H1 (cell line): ENCODE measurements around the gene SYNJ1. TPM values are rescaled to one million over a fixed set of nuclear protein-coding genes. Genes with fewer than 3 reads are reported as not detected.

ENCODE experiments used
- EGR1 ChIP-seq: IDR thresholded peaks from 2 replicates; pipeline ENCODE4 v1.6.1; 2011; ENCODE audit warnings: low read depth, low read length, borderline replicate concordance
- EZH2 ChIP-seq: fragments of 200-600 bp; sonication (generic); IDR thresholded peaks from 2 replicates; pipeline ENCODE4 v1.7.1; 2012; ENCODE audit warnings: low read depth, mild to moderate bottlenecking, moderate library complexity, low read length, inconsistent platforms; ENCODE audit not compliant: severe bottlenecking
- KDM1A ChIP-seq: fragments of 200-600, 300-600 bp; sonication (generic); IDR thresholded peaks from 2 replicates; pipeline ENCODE4 v1.7.1; 2016; ENCODE audit warnings: mild to moderate bottlenecking, low read length, borderline replicate concordance
- KDM5A ChIP-seq: fragments of 200-600 bp; IDR thresholded peaks from 2 replicates; pipeline ENCODE4 v1.7.1; 2012; ENCODE audit warnings: mild to moderate bottlenecking, low read length, inconsistent platforms, mixed read lengths
- RAD21 ChIP-seq, 2 experiments: IDR thresholded peaks in 1 of 2; conservative IDR thresholded peaks in 1 of 2; 2 replicates each; pipeline ENCODE4 v1.6.1; 2011; ENCODE audit warnings: low read depth in 2 of 2, low read length in 2 of 2, improper control_type of control experiment in 1 of 2, inconsistent platforms in 1 of 2, mild to moderate bottlenecking in 1 of 2, moderate library complexity in 1 of 2
- SIX5 ChIP-seq: IDR thresholded peaks from 2 replicates; pipeline ENCODE4 v1.6.1; 2011; ENCODE audit warnings: mild to moderate bottlenecking, low read depth, low read length
- SRF ChIP-seq: IDR thresholded peaks from 2 replicates; pipeline ENCODE4 v1.6.1; 2011; ENCODE audit warnings: mild to moderate bottlenecking, low read depth, low read length, moderate library complexity
- polyA plus RNA-seq, 7 experiments: library from polyadenylated mRNA; depleted of rRNA in 3 of 7; stranded (reverse) in 5 of 7; unstranded in 2 of 7; fragments of >200 nt in 5 of 7; fragments of 200-250 nt in 2 of 7; gene quantifications; 1 replicate in 5 of 7; 2 replicates in 1 of 7; 4 replicates in 1 of 7; pipeline versions ENCODE4 v1.2.1 to v1.2.3, GENCODE V29; 2011 to 2013; ENCODE audit warnings: missing spikeins in 2 of 7, mixed read lengths in 2 of 7
- total RNA-seq: library from RNA; stranded (reverse); fragmentation: NEBNext Ultra II Directional; extraction: Animal tissue kit (Norgen Biotek cat#: 25700); gene quantifications from 2 replicates; pipeline ENCODE4 v1.2.1, GENCODE V29; 2021
- TF ChIP-seq, protein P1 (sequence below): fragments of 300-600 bp; sonication (generic); IDR thresholded peaks from 2 replicates; pipeline ENCODE4 v1.7.1; 2012; ENCODE audit warnings: low read length, moderate library complexity, mild to moderate bottlenecking, inconsistent platforms; ENCODE audit not compliant: insufficient replicate concordance
- TF ChIP-seq, protein P2 (sequence below), 3 experiments: IDR thresholded peaks; 1 replicate in 2 of 3; 2 replicates in 1 of 3; pipeline versions ENCODE4 v1.5.1 to v1.6.1; 2011; ENCODE audit warnings: low read length in 3 of 3, mild to moderate bottlenecking in 3 of 3, inconsistent platforms in 2 of 3, low read depth in 1 of 3, moderate library complexity in 1 of 3; ENCODE audit not compliant: insufficient read depth in 1 of 3; ENCODE audit errors: control extremely low read depth in 1 of 3

SYNJ1 gene
- total and polyA plus RNA-seq, 2 of the 8 experiments (the other 6 are each of a cell fraction or from before 2014, with no cell fraction given): 1.3 to 4.3 TPM

DNA sequence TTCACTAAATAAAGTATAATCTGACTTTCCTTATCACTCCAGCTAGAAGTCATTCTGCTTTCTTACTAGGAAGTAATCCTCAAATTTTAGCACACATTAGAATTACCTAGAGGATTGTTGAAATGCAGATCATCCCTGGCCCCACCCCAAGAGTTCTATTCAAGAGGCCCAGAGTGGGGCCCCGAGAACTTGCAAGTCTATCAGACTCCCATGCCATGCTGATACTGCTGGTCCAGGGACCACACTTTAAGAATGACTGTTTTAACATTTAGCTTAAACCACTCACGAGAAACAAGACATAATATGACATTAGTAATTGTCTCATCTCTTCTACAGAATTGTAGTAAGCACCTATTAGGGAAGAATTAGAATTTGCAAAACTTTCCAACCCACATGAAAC, 7.7 kb upstream of the SYNJ1 start (continued):
- TF ChIP-seq, protein P1, sequence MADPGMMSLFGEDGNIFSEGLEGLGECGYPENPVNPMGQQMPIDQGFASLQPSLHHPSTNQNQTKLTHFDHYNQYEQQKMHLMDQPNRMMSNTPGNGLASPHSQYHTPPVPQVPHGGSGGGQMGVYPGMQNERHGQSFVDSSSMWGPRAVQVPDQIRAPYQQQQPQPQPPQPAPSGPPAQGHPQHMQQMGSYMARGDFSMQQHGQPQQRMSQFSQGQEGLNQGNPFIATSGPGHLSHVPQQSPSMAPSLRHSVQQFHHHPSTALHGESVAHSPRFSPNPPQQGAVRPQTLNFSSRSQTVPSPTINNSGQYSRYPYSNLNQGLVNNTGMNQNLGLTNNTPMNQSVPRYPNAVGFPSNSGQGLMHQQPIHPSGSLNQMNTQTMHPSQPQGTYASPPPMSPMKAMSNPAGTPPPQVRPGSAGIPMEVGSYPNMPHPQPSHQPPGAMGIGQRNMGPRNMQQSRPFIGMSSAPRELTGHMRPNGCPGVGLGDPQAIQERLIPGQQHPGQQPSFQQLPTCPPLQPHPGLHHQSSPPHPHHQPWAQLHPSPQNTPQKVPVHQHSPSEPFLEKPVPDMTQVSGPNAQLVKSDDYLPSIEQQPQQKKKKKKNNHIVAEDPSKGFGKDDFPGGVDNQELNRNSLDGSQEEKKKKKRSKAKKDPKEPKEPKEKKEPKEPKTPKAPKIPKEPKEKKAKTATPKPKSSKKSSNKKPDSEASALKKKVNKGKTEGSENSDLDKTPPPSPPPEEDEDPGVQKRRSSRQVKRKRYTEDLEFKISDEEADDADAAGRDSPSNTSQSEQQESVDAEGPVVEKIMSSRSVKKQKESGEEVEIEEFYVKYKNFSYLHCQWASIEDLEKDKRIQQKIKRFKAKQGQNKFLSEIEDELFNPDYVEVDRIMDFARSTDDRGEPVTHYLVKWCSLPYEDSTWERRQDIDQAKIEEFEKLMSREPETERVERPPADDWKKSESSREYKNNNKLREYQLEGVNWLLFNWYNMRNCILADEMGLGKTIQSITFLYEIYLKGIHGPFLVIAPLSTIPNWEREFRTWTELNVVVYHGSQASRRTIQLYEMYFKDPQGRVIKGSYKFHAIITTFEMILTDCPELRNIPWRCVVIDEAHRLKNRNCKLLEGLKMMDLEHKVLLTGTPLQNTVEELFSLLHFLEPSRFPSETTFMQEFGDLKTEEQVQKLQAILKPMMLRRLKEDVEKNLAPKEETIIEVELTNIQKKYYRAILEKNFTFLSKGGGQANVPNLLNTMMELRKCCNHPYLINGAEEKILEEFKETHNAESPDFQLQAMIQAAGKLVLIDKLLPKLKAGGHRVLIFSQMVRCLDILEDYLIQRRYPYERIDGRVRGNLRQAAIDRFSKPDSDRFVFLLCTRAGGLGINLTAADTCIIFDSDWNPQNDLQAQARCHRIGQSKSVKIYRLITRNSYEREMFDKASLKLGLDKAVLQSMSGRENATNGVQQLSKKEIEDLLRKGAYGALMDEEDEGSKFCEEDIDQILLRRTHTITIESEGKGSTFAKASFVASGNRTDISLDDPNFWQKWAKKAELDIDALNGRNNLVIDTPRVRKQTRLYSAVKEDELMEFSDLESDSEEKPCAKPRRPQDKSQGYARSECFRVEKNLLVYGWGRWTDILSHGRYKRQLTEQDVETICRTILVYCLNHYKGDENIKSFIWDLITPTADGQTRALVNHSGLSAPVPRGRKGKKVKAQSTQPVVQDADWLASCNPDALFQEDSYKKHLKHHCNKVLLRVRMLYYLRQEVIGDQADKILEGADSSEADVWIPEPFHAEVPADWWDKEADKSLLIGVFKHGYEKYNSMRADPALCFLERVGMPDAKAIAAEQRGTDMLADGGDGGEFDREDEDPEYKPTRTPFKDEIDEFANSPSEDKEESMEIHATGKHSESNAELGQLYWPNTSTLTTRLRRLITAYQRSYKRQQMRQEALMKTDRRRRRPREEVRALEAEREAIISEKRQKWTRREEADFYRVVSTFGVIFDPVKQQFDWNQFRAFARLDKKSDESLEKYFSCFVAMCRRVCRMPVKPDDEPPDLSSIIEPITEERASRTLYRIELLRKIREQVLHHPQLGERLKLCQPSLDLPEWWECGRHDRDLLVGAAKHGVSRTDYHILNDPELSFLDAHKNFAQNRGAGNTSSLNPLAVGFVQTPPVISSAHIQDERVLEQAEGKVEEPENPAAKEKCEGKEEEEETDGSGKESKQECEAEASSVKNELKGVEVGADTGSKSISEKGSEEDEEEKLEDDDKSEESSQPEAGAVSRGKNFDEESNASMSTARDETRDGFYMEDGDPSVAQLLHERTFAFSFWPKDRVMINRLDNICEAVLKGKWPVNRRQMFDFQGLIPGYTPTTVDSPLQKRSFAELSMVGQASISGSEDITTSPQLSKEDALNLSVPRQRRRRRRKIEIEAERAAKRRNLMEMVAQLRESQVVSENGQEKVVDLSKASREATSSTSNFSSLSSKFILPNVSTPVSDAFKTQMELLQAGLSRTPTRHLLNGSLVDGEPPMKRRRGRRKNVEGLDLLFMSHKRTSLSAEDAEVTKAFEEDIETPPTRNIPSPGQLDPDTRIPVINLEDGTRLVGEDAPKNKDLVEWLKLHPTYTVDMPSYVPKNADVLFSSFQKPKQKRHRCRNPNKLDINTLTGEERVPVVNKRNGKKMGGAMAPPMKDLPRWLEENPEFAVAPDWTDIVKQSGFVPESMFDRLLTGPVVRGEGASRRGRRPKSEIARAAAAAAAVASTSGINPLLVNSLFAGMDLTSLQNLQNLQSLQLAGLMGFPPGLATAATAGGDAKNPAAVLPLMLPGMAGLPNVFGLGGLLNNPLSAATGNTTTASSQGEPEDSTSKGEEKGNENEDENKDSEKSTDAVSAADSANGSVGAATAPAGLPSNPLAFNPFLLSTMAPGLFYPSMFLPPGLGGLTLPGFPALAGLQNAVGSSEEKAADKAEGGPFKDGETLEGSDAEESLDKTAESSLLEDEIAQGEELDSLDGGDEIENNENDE: no peak
- TF ChIP-seq EZH2 (no peak), EGR1 (no peak), RAD21 (IDR thresholded peaks at IDR 0.05 in 1 of 2, conservative IDR thresholded peaks at IDR 0.05 in 1 of 2; ENCODE audit: low read depth in 2 of 2, low read length in 2 of 2) (no peak), KDM1A (no peak), SRF (no peak), KDM5A (no peak), SIX5 (no peak)
- TF ChIP-seq, protein P2, sequence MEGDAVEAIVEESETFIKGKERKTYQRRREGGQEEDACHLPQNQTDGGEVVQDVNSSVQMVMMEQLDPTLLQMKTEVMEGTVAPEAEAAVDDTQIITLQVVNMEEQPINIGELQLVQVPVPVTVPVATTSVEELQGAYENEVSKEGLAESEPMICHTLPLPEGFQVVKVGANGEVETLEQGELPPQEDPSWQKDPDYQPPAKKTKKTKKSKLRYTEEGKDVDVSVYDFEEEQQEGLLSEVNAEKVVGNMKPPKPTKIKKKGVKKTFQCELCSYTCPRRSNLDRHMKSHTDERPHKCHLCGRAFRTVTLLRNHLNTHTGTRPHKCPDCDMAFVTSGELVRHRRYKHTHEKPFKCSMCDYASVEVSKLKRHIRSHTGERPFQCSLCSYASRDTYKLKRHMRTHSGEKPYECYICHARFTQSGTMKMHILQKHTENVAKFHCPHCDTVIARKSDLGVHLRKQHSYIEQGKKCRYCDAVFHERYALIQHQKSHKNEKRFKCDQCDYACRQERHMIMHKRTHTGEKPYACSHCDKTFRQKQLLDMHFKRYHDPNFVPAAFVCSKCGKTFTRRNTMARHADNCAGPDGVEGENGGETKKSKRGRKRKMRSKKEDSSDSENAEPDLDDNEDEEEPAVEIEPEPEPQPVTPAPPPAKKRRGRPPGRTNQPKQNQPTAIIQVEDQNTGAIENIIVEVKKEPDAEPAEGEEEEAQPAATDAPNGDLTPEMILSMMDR (IDR thresholded peaks at IDR 0.05; ENCODE audit: control extremely low read depth in 1 of 3, insufficient read depth in 1 of 3, low read depth in 1 of 3, low read length in 3 of 3): no peak
